NCI-H2029 treated with DMSO at 0.1 percent for 48 hours (cell line): ENCODE results near the gene VEGFD.

Experiments
- DNase-seq: peaks from one replicate; lab custom pipeline; 2025; lab: John Stamatoyannopoulos, UW

The VEGFD gene, protein sequence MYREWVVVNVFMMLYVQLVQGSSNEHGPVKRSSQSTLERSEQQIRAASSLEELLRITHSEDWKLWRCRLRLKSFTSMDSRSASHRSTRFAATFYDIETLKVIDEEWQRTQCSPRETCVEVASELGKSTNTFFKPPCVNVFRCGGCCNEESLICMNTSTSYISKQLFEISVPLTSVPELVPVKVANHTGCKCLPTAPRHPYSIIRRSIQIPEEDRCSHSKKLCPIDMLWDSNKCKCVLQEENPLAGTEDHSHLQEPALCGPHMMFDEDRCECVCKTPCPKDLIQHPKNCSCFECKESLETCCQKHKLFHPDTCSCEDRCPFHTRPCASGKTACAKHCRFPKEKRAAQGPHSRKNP

GRCh38 chrX:15384304-15384703 is at the start of gene VEGFD:
Gene VEGFD, minus strand, starts transcription at chrX:15384413. Its CDS starts 467 bp downstream, at chrX:15383946.
- DNase-seq: no peak

GRCh38 chrX:15430584-15430983 is 46.4 kb upstream of the VEGFD start:
- no peak for DNase-seq

DNA sequence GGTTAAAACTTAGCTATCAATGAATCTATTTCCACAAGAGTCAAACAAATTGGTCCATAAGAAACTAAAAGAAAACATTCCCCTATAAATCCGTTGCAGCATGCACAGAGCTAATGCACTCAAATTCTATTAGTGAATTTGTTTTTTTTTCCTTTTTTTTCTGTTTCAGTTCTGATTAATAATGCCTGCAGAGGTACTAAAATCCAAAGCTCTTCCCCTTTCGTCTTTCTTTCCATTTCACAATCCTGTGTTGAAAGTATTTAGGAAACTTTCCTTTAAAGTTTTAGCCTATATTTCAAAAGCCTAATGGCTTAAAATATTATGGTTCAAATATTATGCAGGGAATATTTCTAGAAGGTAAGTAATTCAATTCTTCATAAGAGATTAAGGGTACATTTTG is 45.9 kb upstream of the VEGFD start:
- DNase-seq: no peak

- no peak for DNase-seq
These were observed 40.8 kb upstream of the VEGFD start for GRCh38 chrX:15425024-15425423.

- no peak for DNase-seq
These were observed 34.5 kb upstream of the VEGFD start for GRCh38 chrX:15418707-15419181.

- DNase-seq: no peak
These were observed 34.0 kb upstream of the VEGFD start for GRCh38 chrX:15418041-15418706.

- no peak for DNase-seq
These were observed 32.1 kb upstream of the VEGFD start for GRCh38 chrX:15416133-15416993.

DNA sequence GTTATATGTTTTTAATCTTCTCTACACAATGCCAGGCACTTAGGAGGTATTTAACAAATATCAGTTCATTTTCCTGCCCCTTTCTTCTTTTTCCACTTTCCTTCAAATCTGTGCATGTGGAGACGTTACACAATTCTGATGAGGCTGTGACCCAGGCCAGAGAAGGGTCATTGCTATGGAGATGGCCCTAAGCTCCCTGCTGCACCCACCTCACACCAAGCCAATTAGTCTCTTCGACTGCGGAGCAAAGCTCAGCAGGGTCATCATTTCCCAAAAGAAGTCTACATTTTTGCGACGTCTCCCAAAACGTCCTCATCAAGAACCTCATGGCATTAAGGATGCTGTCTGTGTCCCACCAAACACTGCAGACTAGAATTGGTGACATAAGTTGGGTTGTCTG is 28.9 kb upstream of the VEGFD start:
- no peak for DNase-seq

DNA sequence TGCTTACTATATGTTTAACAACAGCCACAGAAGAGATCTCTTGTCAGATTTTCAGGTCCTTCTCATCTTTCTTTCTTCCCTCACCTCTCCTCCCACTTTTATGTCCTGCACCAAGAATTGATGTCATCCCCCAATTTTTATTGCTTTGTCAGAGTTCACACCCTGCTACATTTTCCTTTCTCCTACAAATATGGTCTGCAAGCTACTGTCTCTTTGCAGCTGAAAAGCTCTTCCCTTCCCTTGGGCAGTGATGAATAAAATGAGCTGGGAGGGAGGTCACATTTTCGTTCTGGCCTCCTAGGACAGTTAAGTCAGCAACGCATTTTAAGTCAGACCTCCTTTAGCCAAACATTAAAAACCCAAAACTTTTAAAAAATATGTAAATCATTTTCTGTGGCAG is 26.7 kb upstream of the VEGFD start:
- DNase-seq: no peak

GRCh38 chrX:15410430-15410829 is 26.2 kb upstream of the VEGFD start:
- no peak for DNase-seq

GRCh38 chrX:15405846-15406245 is 21.6 kb upstream of the VEGFD start:
- DNase-seq: no peak

DNA sequence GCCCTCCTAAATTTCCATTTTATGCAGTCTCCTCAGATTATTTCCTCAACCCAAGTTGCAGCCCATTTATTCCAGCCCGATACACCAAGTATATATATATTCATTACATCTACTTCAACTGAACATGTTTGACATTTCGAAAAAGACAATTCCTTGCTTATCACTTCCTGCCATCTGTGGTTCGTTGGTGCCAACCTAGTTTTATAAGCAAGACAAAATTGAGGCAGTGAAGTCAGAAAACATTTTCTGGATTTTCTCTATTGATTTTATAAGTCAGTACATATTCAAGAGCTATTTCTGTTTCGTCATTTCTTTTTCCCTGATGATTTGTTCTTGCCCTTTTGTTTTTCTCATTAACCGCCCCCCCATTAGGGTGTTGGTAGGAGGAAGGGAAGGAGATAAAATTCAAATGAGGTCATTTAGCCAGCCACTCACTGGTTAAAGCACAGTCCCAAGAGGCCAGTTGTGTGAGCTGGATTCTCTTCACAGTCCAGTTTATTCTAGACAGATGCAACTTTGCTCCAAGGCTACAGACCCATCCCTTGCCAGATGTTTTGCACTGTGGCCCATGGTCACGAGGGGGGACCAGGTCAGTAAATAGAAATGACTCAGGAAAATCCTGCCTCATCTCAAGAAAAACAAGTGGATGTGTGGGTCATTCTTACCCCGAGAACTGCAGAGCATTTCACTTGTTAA is 20.3 kb upstream of the VEGFD start:
- no peak for DNase-seq

DNA sequence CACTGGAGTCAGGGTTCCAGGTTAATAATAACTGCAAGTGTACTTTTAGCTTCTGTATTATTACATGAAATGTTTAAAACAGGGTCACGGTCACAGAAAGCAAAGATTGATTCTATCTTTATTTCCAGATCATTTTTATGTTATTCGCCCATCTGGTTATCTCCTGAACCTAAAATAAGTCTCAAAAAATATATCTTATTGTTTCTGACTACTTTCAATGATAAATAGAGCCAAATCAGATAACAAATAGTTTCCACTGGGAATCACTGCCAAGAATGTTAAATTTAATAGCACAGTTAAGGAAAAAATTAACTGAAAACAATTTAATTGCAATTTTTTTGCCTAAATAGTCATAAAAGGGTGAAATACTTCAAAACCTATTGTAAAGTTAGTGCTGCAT is 17.2 kb upstream of the VEGFD start:
- DNase-seq: no peak

GRCh38 chrX:15399962-15400391 is 15.8 kb upstream of the VEGFD start:
- DNase-seq: no peak

DNA sequence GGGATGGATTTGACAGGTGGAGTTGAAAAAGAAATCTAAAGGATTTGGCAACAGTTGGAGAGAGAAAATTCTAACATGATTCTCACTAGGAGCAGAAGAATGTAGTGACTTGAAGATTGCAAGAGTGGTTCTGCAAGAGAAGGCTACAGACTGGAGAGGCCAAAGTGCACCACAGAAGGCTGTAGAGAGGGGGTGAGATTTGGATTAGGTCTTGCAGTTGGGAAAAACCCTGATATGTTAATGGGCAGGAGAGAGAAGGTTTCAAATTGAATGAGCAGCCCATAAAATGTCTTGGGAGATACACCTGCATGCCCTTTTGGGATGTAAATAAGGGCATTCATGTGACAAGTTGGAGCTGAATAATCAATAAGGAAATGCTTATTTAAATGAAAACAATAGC is 14.7 kb upstream of the VEGFD start:
- DNase-seq: no peak

GRCh38 chrX:15395789-15396188 is 11.6 kb upstream of the VEGFD start:
- no peak for DNase-seq

DNA sequence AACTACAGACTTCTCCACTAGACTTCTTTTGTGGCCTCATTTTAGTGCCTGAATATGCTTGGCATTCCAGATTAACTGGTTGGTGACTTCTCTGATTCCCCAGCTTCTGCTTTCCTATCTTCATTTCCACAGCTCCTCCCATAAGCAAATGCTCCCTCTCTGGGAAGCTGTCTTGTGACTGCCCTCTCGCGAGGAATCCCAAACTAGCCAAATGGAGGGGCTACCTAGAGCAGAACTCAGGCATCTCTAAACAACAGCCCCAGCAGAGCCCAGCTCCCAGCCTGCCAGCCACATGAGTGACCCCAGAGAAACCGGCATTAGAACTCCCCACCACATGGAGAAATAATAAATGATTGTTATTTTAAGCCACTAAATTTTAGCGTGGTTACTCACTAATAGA is 7.6 kb upstream of the VEGFD start:
- DNase-seq: no peak

GRCh38 chrX:15382813-15383212 is 1.4 kb downstream of the VEGFD start:
- no peak for DNase-seq

GRCh38 chrX:15376956-15377355 is 7.3 kb downstream of the VEGFD start:
- DNase-seq: no peak

DNA sequence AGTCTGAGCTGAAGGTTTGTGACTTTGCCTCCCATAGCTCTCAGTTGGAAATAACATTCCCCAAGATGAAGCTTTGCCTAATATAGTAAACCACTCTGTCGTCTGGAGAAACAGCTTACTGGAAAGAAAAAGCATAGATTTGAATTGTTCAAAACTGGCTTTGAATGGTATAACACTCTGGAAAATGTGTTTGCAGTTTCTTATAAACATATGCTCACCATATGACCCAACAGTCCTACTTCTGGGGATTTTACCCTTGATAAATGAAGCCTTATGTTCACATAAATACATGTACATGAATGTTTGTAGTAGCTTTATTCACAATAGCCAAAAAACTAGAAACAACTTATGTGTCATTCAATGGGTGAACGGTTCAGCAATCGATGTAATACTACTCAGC is 10.2 kb downstream of the VEGFD start:
- DNase-seq: no peak

DNA sequence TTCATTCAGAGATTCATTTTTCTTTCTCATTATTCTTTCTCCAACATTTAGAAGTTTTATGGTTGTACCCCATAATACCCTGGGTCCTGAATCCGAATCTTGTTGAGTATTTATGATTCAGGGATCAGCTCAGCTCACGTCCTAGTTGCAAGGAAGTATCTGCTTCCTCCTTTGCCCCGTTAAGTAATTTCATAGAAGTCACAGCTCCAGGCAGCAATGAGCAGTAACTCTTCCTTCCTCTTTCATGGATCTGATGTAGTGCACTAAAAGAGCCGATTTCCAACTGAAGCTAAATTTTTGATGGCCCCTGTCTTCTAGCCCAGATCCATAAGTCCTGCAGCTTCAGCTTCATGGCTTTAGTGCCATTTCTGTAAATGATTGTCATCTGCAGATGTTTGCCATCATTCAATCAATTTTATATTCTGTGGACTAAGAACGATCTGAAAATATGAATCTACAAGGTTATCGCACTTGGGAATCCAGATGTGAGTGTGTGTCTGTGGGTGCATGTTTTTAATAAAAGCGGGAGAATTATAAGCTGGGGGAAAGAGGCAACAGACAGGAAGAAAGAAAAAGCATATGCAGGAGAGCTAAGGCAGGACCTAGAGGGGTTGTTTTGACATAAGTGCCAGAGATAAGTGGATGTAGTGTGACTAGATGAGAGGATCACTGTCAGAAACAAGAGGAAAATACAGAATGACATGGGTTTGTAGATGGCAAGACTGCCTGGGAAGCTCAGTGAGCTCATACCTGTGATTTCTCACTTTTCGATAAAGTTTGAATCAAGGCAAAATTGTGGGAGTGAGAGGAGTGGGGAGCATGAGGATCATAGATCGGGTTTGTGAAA is 17.5 kb downstream of the VEGFD start:
- DNase-seq: no peak
